ENCODE data around the gene KCNN1.

KCNN1 gene

DNA sequence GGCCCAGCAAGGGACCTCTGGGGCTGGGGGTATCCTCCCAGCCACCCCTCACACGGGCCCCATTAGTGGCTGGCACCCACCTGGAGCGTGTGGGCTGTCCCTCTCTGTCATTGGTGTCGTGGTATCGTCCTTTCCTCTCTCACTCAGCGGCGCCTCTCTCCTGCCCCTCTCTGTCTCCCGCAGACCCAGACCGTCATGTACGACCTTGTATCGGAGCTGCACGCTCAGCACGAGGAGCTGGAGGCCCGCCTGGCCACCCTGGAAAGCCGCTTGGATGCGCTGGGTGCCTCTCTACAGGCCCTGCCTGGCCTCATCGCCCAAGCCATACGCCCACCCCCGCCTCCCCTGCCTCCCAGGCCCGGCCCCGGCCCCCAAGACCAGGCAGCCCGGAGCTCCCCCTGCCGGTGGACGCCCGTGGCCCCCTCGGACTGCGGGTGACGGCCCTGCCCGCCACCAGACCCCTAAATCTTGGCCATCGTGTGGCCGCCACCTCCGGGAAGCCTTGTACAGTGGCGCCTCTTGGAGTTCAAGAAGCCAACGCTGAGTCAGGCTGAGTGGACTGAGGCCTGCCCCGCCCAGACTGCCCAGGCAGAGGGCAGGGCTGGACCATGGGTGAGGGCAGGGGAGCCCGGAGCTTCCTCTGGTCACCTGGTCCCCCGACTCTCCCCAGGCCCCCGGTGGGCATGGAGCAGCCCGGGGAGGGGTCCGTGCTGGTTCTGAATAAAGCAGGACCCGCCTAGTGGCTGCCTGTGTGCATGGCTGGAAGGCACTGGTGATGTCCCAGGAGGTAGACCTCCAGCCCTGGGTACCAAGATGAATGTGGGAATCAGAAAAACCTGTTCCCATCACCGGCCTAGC, 31.3 kb downstream of the KCNN1 start:
- no peaks in the 10 kb centered on the region for H3K27me3 ChIP-seq (ENCODE audit: insufficient read depth, low read length)
- 0 out of 2 replicates have a peak, but pooled peaks cover 7% of the 10 kb centered on the region for H3F3A ChIP-seq (ENCODE audit: insufficient read depth, low read length)
- no peaks in the 10 kb centered on the region for H3K9me2 ChIP-seq (ENCODE audit: low read depth, low read length)
- no peak overlapping the region for H2AFZ ChIP-seq (ENCODE audit: low read length)
- H3K4me2 ChIP-seq (ENCODE audit: low read length) = peak overlapping the region; percentile 72
- H3K79me2 ChIP-seq (ENCODE audit: insufficient read depth, low read length) = peaks cover 6% of the 10 kb centered on the region; the same call in 1 of the 2 replicates
- peak overlapping the region; percentile 62 for H3K4me3 ChIP-seq (ENCODE audit: low read depth, low read length, poor library complexity, severe bottlenecking)
- TF ChIP-seq, protein P1, sequence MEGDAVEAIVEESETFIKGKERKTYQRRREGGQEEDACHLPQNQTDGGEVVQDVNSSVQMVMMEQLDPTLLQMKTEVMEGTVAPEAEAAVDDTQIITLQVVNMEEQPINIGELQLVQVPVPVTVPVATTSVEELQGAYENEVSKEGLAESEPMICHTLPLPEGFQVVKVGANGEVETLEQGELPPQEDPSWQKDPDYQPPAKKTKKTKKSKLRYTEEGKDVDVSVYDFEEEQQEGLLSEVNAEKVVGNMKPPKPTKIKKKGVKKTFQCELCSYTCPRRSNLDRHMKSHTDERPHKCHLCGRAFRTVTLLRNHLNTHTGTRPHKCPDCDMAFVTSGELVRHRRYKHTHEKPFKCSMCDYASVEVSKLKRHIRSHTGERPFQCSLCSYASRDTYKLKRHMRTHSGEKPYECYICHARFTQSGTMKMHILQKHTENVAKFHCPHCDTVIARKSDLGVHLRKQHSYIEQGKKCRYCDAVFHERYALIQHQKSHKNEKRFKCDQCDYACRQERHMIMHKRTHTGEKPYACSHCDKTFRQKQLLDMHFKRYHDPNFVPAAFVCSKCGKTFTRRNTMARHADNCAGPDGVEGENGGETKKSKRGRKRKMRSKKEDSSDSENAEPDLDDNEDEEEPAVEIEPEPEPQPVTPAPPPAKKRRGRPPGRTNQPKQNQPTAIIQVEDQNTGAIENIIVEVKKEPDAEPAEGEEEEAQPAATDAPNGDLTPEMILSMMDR (IDR thresholded peaks at IDR 0.05; ENCODE audit: low read length) = peak; percentile 81
- no peak for TF ChIP-seq EZH2 (IDR thresholded peaks at IDR 0.05; ENCODE audit: borderline replicate concordance, low read length)
- H3K36me3 ChIP-seq (ENCODE audit: insufficient read depth, low read length) = no peaks in the 10 kb centered on the region
- H3K9ac ChIP-seq (ENCODE audit: low read length) = peak overlapping the region; percentile 64
- H3K27ac ChIP-seq (ENCODE audit: low read depth, low read length, poor library complexity, severe bottlenecking) = peak overlapping the region; percentile 77
- peaks cover 32% of the 10 kb centered on the region for H3K4me1 ChIP-seq (ENCODE audit: insufficient read depth, low read length, severe bottlenecking)
- H4K20me1 ChIP-seq (ENCODE audit: insufficient read depth, low read length) = no peaks in the 10 kb centered on the region
- no peaks in the 10 kb centered on the region for H3K9me3 ChIP-seq (ENCODE audit: low read length)

DNA sequence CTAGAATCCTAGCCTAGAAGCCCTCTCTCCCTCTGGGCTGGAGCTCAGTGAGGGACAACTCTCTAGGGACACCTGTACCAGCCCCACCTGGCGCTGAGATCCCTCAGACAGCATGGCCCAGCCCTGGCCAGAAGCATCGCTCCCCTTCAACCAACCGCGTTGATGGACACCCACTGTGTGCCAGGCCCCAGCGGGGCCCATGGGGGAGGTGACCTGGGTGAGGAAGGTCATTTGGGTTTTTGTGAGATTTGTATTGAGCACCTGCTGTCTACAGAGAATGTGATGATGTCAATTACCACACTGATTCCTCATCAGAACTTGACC, 31.9 kb downstream of the KCNN1 start:
- Histone ChIP-seq H3F3A (ENCODE audit: insufficient read depth, low read length) (0 out of 2 replicates have a peak, but pooled peaks cover 7% of the 10 kb centered on the region), H3K9me2 (ENCODE audit: low read depth, low read length) (no peaks in the 10 kb centered on the region), H3K4me3 (ENCODE audit: low read depth, low read length, poor library complexity, severe bottlenecking) (peak overlapping the region; percentile 62), H3K36me3 (ENCODE audit: insufficient read depth, low read length) (no peaks in the 10 kb centered on the region), H3K27me3 (ENCODE audit: insufficient read depth, low read length) (no peaks in the 10 kb centered on the region), H3K4me2 (ENCODE audit: low read length) (peak overlapping the region; percentile 72), H3K27ac (ENCODE audit: low read depth, low read length, poor library complexity, severe bottlenecking) (peak overlapping the region; percentile 77), H3K79me2 (ENCODE audit: insufficient read depth, low read length) (peaks cover 6% of the 10 kb centered on the region; the same call in 1 of the 2 replicates), H3K4me1 (ENCODE audit: insufficient read depth, low read length, severe bottlenecking) (peaks cover 32% of the 10 kb centered on the region), H3K9ac (ENCODE audit: low read length) (peak overlapping the region; percentile 64; the same call in 1 of the 2 replicates), H3K9me3 (ENCODE audit: low read length) (no peaks in the 10 kb centered on the region), H4K20me1 (ENCODE audit: insufficient read depth, low read length) (no peaks in the 10 kb centered on the region), H2AFZ (ENCODE audit: low read length) (no peak overlapping the region)
- TF ChIP-seq, protein P1 (IDR thresholded peaks at IDR 0.05; ENCODE audit: low read length) = no peak
- TF ChIP-seq EZH2 (IDR thresholded peaks at IDR 0.05; ENCODE audit: borderline replicate concordance, low read length) = no peak

DNA sequence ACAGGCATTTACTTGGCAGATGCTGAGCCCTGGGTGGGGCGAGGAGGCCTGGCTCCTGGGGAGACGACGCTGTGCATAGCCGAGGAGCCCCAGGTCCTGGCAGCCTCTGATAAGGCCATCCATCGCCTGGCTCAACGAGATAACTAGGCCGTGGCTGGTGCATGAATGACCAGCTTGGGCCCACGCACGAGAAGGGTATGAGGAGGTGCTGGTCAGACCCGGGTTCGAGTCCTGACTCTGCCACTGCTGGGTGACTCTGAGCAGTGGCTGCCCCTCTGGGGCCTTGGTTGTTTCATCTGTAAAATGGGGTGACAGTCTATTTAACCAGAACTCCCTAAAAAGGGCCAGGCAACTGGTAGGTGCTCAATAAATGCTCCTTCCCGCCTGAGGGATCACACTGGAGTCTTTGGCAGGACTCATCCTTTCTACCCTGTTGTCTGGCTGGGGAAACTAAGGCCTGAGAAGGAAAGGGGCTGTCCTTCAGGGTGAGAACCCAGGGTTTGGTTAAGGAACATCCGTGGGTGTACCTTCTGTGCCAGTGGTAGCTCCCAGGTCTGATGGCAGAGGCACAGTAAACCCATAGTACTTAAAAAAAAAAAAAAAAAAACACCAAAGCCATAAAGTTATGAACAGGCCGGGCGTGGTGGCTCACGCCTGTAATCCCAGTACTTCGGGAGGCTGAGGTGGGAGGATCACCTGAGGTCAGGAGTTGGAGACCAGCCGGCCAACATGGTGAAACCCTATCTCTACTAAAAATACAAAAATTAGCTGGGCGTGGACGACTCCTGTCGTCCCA, 33.0 kb downstream of the KCNN1 start:
- no peaks in the 10 kb centered on the region for H3K36me3 ChIP-seq (ENCODE audit: insufficient read depth, low read length)
- H3K4me3 ChIP-seq (ENCODE audit: low read depth, low read length, poor library complexity, severe bottlenecking) = peak overlapping the region; percentile 14
- H3K27ac ChIP-seq (ENCODE audit: low read depth, low read length, poor library complexity, severe bottlenecking) = peak overlapping the region; percentile 81
- no peaks in the 10 kb centered on the region for H4K20me1 ChIP-seq (ENCODE audit: insufficient read depth, low read length)
- no peaks in the 10 kb centered on the region for H3K9me3 ChIP-seq (ENCODE audit: low read length)
- H3K9me2 ChIP-seq (ENCODE audit: low read depth, low read length) = no peaks in the 10 kb centered on the region
- H3K79me2 ChIP-seq (ENCODE audit: insufficient read depth, low read length) = peaks cover 6% of the 10 kb centered on the region; the same call in 1 of the 2 replicates
- no peak overlapping the region for H2AFZ ChIP-seq (ENCODE audit: low read length)
- H3K9ac ChIP-seq (ENCODE audit: low read length) = peak overlapping the region; percentile 11; the same call in 1 of the 2 replicates
- TF ChIP-seq EZH2 (IDR thresholded peaks at IDR 0.05; ENCODE audit: borderline replicate concordance, low read length) = no peak
- TF ChIP-seq, protein P1 (IDR thresholded peaks at IDR 0.05; ENCODE audit: low read length) = no peak
- H3K4me2 ChIP-seq (ENCODE audit: low read length) = peak overlapping the region; percentile 8; the same call in 1 of the 2 replicates
- 0 out of 2 replicates have a peak, but pooled peaks cover 7% of the 10 kb centered on the region for H3F3A ChIP-seq (ENCODE audit: insufficient read depth, low read length)
- H3K4me1 ChIP-seq (ENCODE audit: insufficient read depth, low read length, severe bottlenecking) = peaks cover 32% of the 10 kb centered on the region
- H3K27me3 ChIP-seq (ENCODE audit: insufficient read depth, low read length) = no peaks in the 10 kb centered on the region
